Esophagus muscularis mucosa (tissue), 4 donors: ENCODE data around the gene RASL12.
A peak's percentile ranks its signal among the peaks of the same experiment; 100 is the strongest.

Experiments used
- EP300 ChIP-seq: sonication (generic); formaldehyde crosslinking; IDR thresholded peaks from one replicate; pipeline ENCODE4 v1.6.1; 2017; ENCODE audit warnings: antibody characterized with exemption
- POLR2A ChIP-seq: fragments of 450-650 bp; IDR thresholded peaks from one replicate; pipeline ENCODE4 v1.6.1; 2017; ENCODE audit warnings: antibody characterized with exemption, moderate library complexity, mild to moderate bottlenecking, low read depth
- POLR2AphosphoS5 ChIP-seq, 2 donors: sonication (generic); formaldehyde crosslinking; IDR thresholded peaks; one replicate each; pipeline ENCODE4 v1.6.1; 2017; ENCODE audit warnings: antibody characterized with exemption in 2 of 2
- TF ChIP-seq, protein P1 (sequence below), 3 experiments: fragments of 200-600 bp in 2 of 3; fragments of 450-650 bp in 1 of 3; sonication (generic) in 2 of 3; IDR thresholded peaks; one replicate each; pipeline ENCODE4 v1.5.1; 2017 to 2019; ENCODE audit warnings: antibody characterized with exemption in 3 of 3, mild to moderate bottlenecking in 2 of 3, moderate library complexity in 1 of 3

DNA sequence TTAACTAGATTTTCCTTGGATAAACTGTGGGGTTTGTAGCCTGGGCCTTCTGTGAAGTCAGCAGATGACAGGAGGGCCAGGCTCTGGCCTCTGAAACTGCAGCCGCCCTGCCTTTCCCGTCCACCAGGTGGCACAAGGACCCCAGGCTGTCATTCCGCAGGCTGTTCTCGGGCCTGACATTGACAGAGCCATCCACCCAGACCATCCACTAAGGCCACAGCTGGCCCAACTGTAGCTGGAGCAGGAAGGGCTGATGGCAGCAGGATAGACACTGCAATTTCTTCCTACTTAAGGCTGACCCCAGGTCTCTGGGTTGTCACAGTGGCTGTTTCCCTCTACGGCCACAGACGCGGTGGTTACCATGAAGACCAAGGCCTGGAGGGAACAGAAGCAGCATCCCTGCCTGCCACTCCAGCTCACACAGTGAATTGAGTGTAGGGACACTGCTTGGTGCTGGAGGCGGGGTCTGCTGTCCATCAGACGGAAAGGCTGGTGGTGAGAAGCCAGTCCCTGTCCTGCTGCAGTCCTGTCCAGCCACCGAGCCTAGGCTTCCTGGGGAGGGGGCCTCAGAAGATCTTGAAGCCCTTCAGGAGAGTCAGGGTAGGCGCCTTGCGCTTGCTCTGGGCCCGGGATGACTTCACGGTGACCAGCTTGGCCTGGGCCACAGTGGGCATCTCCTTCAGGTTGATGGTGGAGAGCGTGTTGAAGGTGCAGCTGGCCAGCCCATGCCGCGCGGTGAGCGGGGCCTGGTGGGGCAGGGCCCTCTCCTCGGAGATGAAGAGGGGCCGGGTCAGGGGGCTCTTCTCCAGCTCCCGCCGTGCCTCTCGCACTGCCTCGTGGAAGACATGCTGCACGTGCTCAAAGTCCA is 13.2 kb downstream of the RASL12 start:
- TF ChIP-seq, protein P1, sequence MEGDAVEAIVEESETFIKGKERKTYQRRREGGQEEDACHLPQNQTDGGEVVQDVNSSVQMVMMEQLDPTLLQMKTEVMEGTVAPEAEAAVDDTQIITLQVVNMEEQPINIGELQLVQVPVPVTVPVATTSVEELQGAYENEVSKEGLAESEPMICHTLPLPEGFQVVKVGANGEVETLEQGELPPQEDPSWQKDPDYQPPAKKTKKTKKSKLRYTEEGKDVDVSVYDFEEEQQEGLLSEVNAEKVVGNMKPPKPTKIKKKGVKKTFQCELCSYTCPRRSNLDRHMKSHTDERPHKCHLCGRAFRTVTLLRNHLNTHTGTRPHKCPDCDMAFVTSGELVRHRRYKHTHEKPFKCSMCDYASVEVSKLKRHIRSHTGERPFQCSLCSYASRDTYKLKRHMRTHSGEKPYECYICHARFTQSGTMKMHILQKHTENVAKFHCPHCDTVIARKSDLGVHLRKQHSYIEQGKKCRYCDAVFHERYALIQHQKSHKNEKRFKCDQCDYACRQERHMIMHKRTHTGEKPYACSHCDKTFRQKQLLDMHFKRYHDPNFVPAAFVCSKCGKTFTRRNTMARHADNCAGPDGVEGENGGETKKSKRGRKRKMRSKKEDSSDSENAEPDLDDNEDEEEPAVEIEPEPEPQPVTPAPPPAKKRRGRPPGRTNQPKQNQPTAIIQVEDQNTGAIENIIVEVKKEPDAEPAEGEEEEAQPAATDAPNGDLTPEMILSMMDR (IDR thresholded peaks at IDR 0.05) = peak; percentile 91 to 97 (median 93)
- TF ChIP-seq POLR2A (no peak), POLR2AphosphoS5 (IDR thresholded peaks at IDR 0.05) (peak; percentile 56 to 61), EP300 (no peak)
